ENCODE measurements around the gene PTPRN2. TPM values are rescaled to one million over a fixed set of nuclear protein-coding genes. Genes with fewer than 3 reads are reported as not detected.

Gene PTPRN2
- polyA plus RNA-seq, 1 experiment: 0.02 TPM

- peaks cover 79% of the 10 kb centered on the region for H3K9me3 ChIP-seq (ENCODE audit: control insufficient read depth, insufficient read depth, low read length)
- ChIA-PET CTCF (no interaction called here), POLR2A (no interaction called here)
- no peak for TF ChIP-seq CTCF (IDR thresholded peaks at IDR 0.05; ENCODE audit: low read depth, low read length)
- no peak overlapping the region for H3K4me3 ChIP-seq (ENCODE audit: low read depth, low read length)
- no peak for DNase-seq (ENCODE audit: low read depth, low spot score)
- no peaks in the 10 kb centered on the region for H3K27me3 ChIP-seq (ENCODE audit: control insufficient read depth, insufficient read depth, low read length)
- H3K27ac ChIP-seq (ENCODE audit: low read depth, low read length): no peak overlapping the region
Observed at GRCh38 chr7:157861551-157861950, 726.1 kb downstream of the PTPRN2 start.

- no peak for TF ChIP-seq CTCF (IDR thresholded peaks at IDR 0.05; ENCODE audit: low read depth, low read length)
- Histone ChIP-seq H3K27me3 (ENCODE audit: control insufficient read depth, insufficient read depth, low read length) (no peaks in the 10 kb centered on the region), H3K9me3 (ENCODE audit: control insufficient read depth, insufficient read depth, low read length) (peaks cover 79% of the 10 kb centered on the region), H3K27ac (ENCODE audit: low read depth, low read length) (no peak overlapping the region), H3K4me3 (ENCODE audit: low read depth, low read length) (no peak overlapping the region)
- DNase-seq (ENCODE audit: low read depth, low spot score): no peak
- CTCF ChIA-PET: no interaction called here
- POLR2A ChIA-PET: no interaction called here
Observed at GRCh38 chr7:157861031-157861491, 726.6 kb downstream of the PTPRN2 start.

GRCh38 chr7:157860406-157860805 lies 727.2 kb downstream of the PTPRN2 start:
- ChIA-PET POLR2A (no interaction called here), CTCF (no interaction called here)
- no peak for DNase-seq (ENCODE audit: low read depth, low spot score)
- no peak for TF ChIP-seq CTCF (IDR thresholded peaks at IDR 0.05; ENCODE audit: low read depth, low read length)
- H3K4me3 ChIP-seq (ENCODE audit: low read depth, low read length): no peak overlapping the region
- H3K9me3 ChIP-seq (ENCODE audit: control insufficient read depth, insufficient read depth, low read length): peaks cover 78% of the 10 kb centered on the region
- H3K27me3 ChIP-seq (ENCODE audit: control insufficient read depth, insufficient read depth, low read length): no peaks in the 10 kb centered on the region
- no peak overlapping the region for H3K27ac ChIP-seq (ENCODE audit: low read depth, low read length)

GRCh38 chr7:157859915-157860314 lies 727.7 kb downstream of the PTPRN2 start:
- ChIA-PET POLR2A (interaction anchor here (0.7 kb wide), 1 partner anchor 1743 kb away, joined by 3 read pairs; no protein-coding TSS in a partner anchor), CTCF (no interaction called here)
- DNase-seq (ENCODE audit: low read depth, low spot score): no peak
- Histone ChIP-seq H3K27me3 (ENCODE audit: control insufficient read depth, insufficient read depth, low read length) (no peaks in the 10 kb centered on the region), H3K27ac (ENCODE audit: low read depth, low read length) (no peak overlapping the region), H3K4me3 (ENCODE audit: low read depth, low read length) (no peak overlapping the region), H3K9me3 (ENCODE audit: control insufficient read depth, insufficient read depth, low read length) (peaks cover 78% of the 10 kb centered on the region)
- TF ChIP-seq CTCF (IDR thresholded peaks at IDR 0.05; ENCODE audit: low read depth, low read length): no peak

GRCh38 chr7:157857578-157858075 lies 730.0 kb downstream of the PTPRN2 start:
- Histone ChIP-seq H3K9me3 (ENCODE audit: control insufficient read depth, insufficient read depth, low read length) (peaks cover 78% of the 10 kb centered on the region), H3K27me3 (ENCODE audit: control insufficient read depth, insufficient read depth, low read length) (no peaks in the 10 kb centered on the region), H3K4me3 (ENCODE audit: low read depth, low read length) (no peak overlapping the region), H3K27ac (ENCODE audit: low read depth, low read length) (no peak overlapping the region)
- TF ChIP-seq CTCF (IDR thresholded peaks at IDR 0.05; ENCODE audit: low read depth, low read length): no peak
- ChIA-PET POLR2A (no interaction called here), CTCF (no interaction called here)
- no peak for DNase-seq (ENCODE audit: low read depth, low spot score)
